ENCODE results near the gene VPS35L. TPM values are rescaled to one million over a fixed set of nuclear protein-coding genes. Genes with fewer than 3 reads are reported as not detected.

VPS35L gene
- total and polyA plus RNA-seq, 10 of the 15 experiments (the other 5 are each of a cell fraction or from before 2014, with no cell fraction given) = 14.9 to 44.1 (median 26.3) TPM

- TF ChIP-seq ZBTB33 (IDR thresholded peaks at IDR 0.05) (no peak), RFX5 (IDR thresholded peaks at IDR 0.05; ENCODE audit: low read depth, low read length) (no peak), MEF2B (IDR thresholded peaks at IDR 0.05; ENCODE audit: partially characterized antibody, poor library complexity, severe bottlenecking) (no peak), MEF2A (IDR thresholded peaks at IDR 0.05; ENCODE audit: insufficient read depth, low read depth, low read length) (no peak), CBFB (IDR thresholded peaks at IDR 0.05; ENCODE audit: low read depth) (no peak), HDAC2 (IDR thresholded peaks at IDR 0.05) (no peak), NFYA (IDR thresholded peaks at IDR 0.05; ENCODE audit: borderline replicate concordance, low read depth, low read length) (no peak), JUND (IDR thresholded peaks at IDR 0.05; ENCODE audit: low read depth, low read length) (no peak)
- ChIA-PET CTCF (interaction anchor here (0.9 kb wide), 1 partner anchor 190 kb away, joined by 3 read pairs; no protein-coding TSS in a partner anchor), POLR2A (no interaction called here), SMC1A (ENCODE audit: uncharacterized antibody, unreplicated experiment) (interaction anchor here (1.0 kb wide), 1 partner anchor 95 kb away, joined by 3 read pairs; no protein-coding TSS in a partner anchor), RAD21 (ENCODE audit: unreplicated experiment) (no interaction called here)
- Histone ChIP-seq H3K4me2 (ENCODE audit: control insufficient read depth, insufficient read depth) (no peak overlapping the region), H3K36me3 (ENCODE audit: control insufficient read depth in 2 of 2, insufficient read depth in 2 of 2, low read length in 1 of 2) (peaks cover 0 to 6% of the 10 kb centered on the region in 2 experiments; a peak in 2 of 4 replicates), H3K4me3 (no peak overlapping the region), H3K79me2 (ENCODE audit: control insufficient read depth, insufficient read depth, low read length) (no peaks in the 10 kb centered on the region), H3K27ac (ENCODE audit: control insufficient read depth, insufficient read depth) (no peak overlapping the region), H4K20me1 (ENCODE audit: control insufficient read depth, insufficient read depth) (no peaks in the 10 kb centered on the region), H3K4me1 (ENCODE audit: control insufficient read depth, insufficient read depth, low read length) (0 out of 2 replicates have a peak, but pooled peaks cover 2% of the 10 kb centered on the region), H2AFZ (ENCODE audit: control insufficient read depth, low read depth, low read length) (no peak overlapping the region), H3K9ac (ENCODE audit: control insufficient read depth, insufficient read depth, low read length) (no peak overlapping the region), H3K27me3 (replicated peaks in 1 of 2; ENCODE audit: control insufficient read depth in 2 of 2, insufficient read depth in 2 of 2, low read length in 1 of 2) (no peaks in the 10 kb centered on the region), H3K9me3 (replicated peaks; ENCODE audit: control insufficient read depth, insufficient read depth, low read length) (no peaks in the 10 kb centered on the region)
- no peak for FAIRE-seq
- BruUV-seq (replicated peaks) = no TSS peak
- ATAC-seq = no peak
- WGBS (ENCODE audit: insufficient coverage, insufficient replicate concordance, low lambda C conversion rate, missing lambda C conversion rate) = 98% methylated on average over 14 of the region's 15 CpGs
- no peak for DNase-seq (ENCODE audit: low read depth, low spot score)
- in situ Hi-C loops (cut with MboI) (no loop called here), intact Hi-C loops (cut with micrococcal nuclease; ENCODE audit: unreplicated experiment) (no loop called here)
Measured at GRCh38 chr16:19696961-19697360, 141.5 kb downstream of the VPS35L start.
